ENCODE data around the gene ZNF17. TPM values are rescaled to one million over a fixed set of nuclear protein-coding genes. Genes with fewer than 3 reads are reported as not detected.

The ZNF17 gene
- total RNA-seq, 1 donor from 2014 or later: 6.9 TPM

GRCh38 chr19:57406516-57407123 is 4.3 kb upstream of the ZNF17 start:
- no peaks in the 10 kb centered on the region for H3K36me3 Mint-ChIP-seq (ENCODE audit: low read depth)
- H3K4me3 Mint-ChIP-seq (ENCODE audit: unreplicated experiment): no peak overlapping the region
- H3K9me3 Mint-ChIP-seq (ENCODE audit: low read depth): no peaks in the 10 kb centered on the region
- peaks cover 10% of the 10 kb centered on the region for H3K4me1 Mint-ChIP-seq (ENCODE audit: low read depth)
- peak; percentile 85 for TF ChIP-seq CTCF (IDR thresholded peaks at IDR 0.05)
- H3K27ac Mint-ChIP-seq (ENCODE audit: unreplicated experiment): no peak overlapping the region
- no peak for DNase-seq (ENCODE audit: low spot score)
- no peaks in the 10 kb centered on the region for H3K27me3 Mint-ChIP-seq (ENCODE audit: low read depth)

DNA sequence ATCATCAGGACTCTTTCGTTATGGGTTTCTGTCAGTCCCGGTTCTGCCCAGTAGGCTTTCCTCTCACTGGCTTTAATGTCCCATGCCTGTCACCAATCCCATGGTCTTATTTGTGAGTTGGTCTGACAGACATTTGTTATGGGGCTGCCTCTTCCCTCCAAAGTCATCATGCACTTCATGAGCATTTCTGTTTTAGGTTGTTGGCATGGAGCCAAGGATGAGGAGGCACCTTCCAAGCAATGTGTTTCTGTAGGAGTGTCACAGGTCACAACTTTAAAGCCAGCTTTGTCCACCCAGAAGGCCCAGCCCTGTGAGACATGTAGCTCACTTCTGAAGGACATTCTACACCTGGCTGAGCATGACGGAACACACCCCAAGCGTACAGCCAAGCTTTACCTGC is 8.5 kb downstream of the ZNF17 start:
- no peak overlapping the region for H3K4me3 Mint-ChIP-seq (ENCODE audit: unreplicated experiment)
- TF ChIP-seq CTCF (IDR thresholded peaks at IDR 0.05): no peak
- DNase-seq (ENCODE audit: low spot score): no peak
- H3K36me3 Mint-ChIP-seq (ENCODE audit: low read depth): peaks cover 59% of the 10 kb centered on the region
- no peaks in the 10 kb centered on the region for H3K4me1 Mint-ChIP-seq (ENCODE audit: low read depth)
- no peak overlapping the region for H3K27ac Mint-ChIP-seq (ENCODE audit: unreplicated experiment)
- peaks cover 29% of the 10 kb centered on the region for H3K9me3 Mint-ChIP-seq (ENCODE audit: low read depth)
- H3K27me3 Mint-ChIP-seq (ENCODE audit: low read depth): no peaks in the 10 kb centered on the region

GRCh38 chr19:57421037-57421436 is 10.1 kb downstream of the ZNF17 start:
- Mint-ChIP-seq H3K27me3 (ENCODE audit: low read depth) (no peaks in the 10 kb centered on the region), H3K27ac (ENCODE audit: unreplicated experiment) (no peak overlapping the region), H3K9me3 (ENCODE audit: low read depth) (peaks cover 26% of the 10 kb centered on the region), H3K4me1 (ENCODE audit: low read depth) (no peaks in the 10 kb centered on the region), H3K36me3 (ENCODE audit: low read depth) (peaks cover 48% of the 10 kb centered on the region), H3K4me3 (ENCODE audit: unreplicated experiment) (no peak overlapping the region)
- no peak for TF ChIP-seq CTCF (IDR thresholded peaks at IDR 0.05)
- DNase-seq (ENCODE audit: low spot score): no peak

DNA sequence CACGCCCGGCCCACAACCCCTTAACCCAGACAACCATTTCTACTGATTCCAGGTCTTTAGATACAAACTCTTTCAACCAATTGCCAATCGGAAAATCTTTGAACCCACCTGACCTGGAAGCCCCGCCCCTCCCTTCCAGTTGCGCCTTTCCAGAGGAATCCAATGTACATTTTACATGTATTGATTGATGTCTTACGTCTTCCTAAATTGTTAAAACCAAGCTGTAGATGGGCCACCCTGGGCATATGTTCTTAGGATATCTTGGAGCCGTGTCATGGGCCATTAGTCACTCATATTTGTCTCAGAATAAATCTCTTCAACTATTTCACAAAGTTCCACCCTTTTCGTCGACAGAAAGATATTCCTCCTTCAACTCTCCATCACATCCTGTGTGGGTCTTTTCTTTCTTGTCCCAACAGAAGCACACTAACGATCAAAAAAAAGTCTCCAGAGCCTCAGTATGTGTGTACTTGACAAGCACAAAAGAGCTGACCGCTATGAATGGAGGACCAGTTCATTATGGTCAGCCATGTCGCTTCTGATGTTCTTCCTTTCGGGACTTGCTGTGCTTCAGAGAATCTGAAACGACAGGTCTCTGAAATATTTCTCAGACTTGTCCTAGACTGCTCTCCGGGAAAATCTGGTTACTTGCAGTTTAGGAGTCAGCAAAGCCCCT is 23.6 kb downstream of the ZNF17 start:
- Mint-ChIP-seq H3K9me3 (ENCODE audit: low read depth) (peaks cover 10% of the 10 kb centered on the region), H3K27me3 (ENCODE audit: low read depth) (no peaks in the 10 kb centered on the region), H3K27ac (ENCODE audit: unreplicated experiment) (peak overlapping the region; percentile 89), H3K4me3 (ENCODE audit: unreplicated experiment) (peak overlapping the region; percentile 86), H3K4me1 (ENCODE audit: low read depth) (peaks cover 23% of the 10 kb centered on the region), H3K36me3 (ENCODE audit: low read depth) (peaks cover 9% of the 10 kb centered on the region)
- TF ChIP-seq CTCF (IDR thresholded peaks at IDR 0.05): no peak
- DNase-seq (ENCODE audit: low spot score): no peak

- Mint-ChIP-seq H3K27me3 (ENCODE audit: low read depth) (no peaks in the 10 kb centered on the region), H3K4me1 (ENCODE audit: low read depth) (peaks cover 23% of the 10 kb centered on the region), H3K9me3 (ENCODE audit: low read depth) (peaks cover 10% of the 10 kb centered on the region), H3K4me3 (ENCODE audit: unreplicated experiment) (peak within 1 kb of the TSS; percentile 86), H3K36me3 (ENCODE audit: low read depth) (peaks cover 15% of the 10 kb centered on the region), H3K27ac (ENCODE audit: unreplicated experiment) (peak within 1 kb of the TSS; percentile 89)
- no peak for TF ChIP-seq CTCF (IDR thresholded peaks at IDR 0.05)
- DNase-seq (ENCODE audit: low spot score): peak; percentile 99
Observed at GRCh38 chr19:57435062-57435978, 24.4 kb downstream of the ZNF17 start, which contains the start of gene ZNF749. Gene ZNF749 (plus strand): TSS chr19:57435325. CDS start chr19:57435579, 254 bp downstream.

All from chondrocyte (in vitro differentiated cells).